ENCODE measurements around the gene IFITM2. TPM values are rescaled to one million over a fixed set of nuclear protein-coding genes. Genes with fewer than 3 reads are reported as not detected.
"Not testable (repeated sequence)": the region's sequence is repeated elsewhere in the genome, so short reads cannot be mapped to it uniquely, and the experiment has no call there.

IFITM2 gene
- total RNA-seq, 2 donors from 2014 or later = 262 to 367 TPM

DNA sequence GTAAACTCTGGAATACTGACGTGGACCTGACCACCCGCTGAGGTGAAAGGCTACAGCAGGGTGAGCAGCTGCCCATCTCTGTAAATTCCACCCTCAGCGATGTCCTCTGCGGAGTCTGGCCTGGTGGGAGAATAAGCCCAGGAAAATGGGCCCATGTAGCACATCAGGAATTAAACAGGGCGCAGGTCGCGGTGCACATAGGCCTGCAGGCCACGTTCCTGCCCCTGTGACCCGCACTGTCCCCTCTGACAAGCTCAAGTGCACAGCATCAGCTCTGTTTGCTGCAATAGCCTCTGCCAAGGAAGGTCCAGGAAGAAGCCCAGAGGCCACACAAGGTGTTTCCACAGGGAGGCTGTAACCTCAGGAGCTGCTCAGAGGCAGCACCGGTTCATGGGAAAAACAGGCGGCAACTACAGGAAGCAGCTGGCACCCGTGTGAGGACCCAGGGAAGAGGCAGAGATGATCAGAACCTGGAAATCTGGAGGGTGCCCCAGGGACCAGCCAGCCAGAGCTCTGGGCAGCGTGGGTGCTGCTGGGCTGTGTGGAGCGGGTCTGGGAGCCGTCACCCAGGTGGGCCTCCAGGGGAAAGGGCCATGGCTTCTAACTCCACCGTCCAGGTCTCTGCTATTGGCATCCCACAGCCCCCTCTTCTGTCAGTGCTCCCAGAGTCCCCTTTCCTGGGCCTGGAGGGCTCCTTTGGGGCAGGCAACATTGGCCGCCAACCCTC, 808 bp upstream of the IFITM2 start:
- Histone ChIP-seq H3K9ac (ENCODE audit: extremely low read depth, low read length, poor library complexity, severe bottlenecking) (no peak overlapping the region), H3K27me3 (ENCODE audit: control insufficient read depth, insufficient read depth, low read length, poor library complexity, severe bottlenecking) (no peaks in the 10 kb centered on the region), H3K27ac (ENCODE audit: low read depth, low read length) (no peak overlapping the region), H3K9me3 (ENCODE audit: control insufficient read depth, low read length) (no peaks in the 10 kb centered on the region), H3K36me3 (ENCODE audit: control insufficient read depth, insufficient read depth, low read length) (no peaks in the 10 kb centered on the region), H3K4me1 (ENCODE audit: control insufficient read depth, insufficient read depth, low read length) (peaks cover 2% of the 10 kb centered on the region), H3K4me3 (ENCODE audit: low read length) (no peak overlapping the region)
- no peaks in the 10 kb centered on the region for H3K9me3 Mint-ChIP-seq
- no peak for DNase-seq
- TF ChIP-seq, protein P1, sequence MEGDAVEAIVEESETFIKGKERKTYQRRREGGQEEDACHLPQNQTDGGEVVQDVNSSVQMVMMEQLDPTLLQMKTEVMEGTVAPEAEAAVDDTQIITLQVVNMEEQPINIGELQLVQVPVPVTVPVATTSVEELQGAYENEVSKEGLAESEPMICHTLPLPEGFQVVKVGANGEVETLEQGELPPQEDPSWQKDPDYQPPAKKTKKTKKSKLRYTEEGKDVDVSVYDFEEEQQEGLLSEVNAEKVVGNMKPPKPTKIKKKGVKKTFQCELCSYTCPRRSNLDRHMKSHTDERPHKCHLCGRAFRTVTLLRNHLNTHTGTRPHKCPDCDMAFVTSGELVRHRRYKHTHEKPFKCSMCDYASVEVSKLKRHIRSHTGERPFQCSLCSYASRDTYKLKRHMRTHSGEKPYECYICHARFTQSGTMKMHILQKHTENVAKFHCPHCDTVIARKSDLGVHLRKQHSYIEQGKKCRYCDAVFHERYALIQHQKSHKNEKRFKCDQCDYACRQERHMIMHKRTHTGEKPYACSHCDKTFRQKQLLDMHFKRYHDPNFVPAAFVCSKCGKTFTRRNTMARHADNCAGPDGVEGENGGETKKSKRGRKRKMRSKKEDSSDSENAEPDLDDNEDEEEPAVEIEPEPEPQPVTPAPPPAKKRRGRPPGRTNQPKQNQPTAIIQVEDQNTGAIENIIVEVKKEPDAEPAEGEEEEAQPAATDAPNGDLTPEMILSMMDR (conservative IDR thresholded peaks at IDR 0.05) = no peak
- H3K36me3 Mint-ChIP-seq (ENCODE audit: low read depth) = no peaks in the 10 kb centered on the region
- no peaks in the 10 kb centered on the region for H3K27me3 Mint-ChIP-seq (ENCODE audit: insufficient read depth)
- WGBS, 2 experiments (ENCODE audit: insufficient coverage in 1 of 2, insufficient read length in 1 of 2) = 95% methylated on average over 11 to 17 of the region's 17 CpGs
- H3K4me3 Mint-ChIP-seq = no peak overlapping the region
- H3K27ac Mint-ChIP-seq = peak overlapping the region; percentile 55
- peaks cover 37% of the 10 kb centered on the region for H3K4me1 Mint-ChIP-seq

DNA sequence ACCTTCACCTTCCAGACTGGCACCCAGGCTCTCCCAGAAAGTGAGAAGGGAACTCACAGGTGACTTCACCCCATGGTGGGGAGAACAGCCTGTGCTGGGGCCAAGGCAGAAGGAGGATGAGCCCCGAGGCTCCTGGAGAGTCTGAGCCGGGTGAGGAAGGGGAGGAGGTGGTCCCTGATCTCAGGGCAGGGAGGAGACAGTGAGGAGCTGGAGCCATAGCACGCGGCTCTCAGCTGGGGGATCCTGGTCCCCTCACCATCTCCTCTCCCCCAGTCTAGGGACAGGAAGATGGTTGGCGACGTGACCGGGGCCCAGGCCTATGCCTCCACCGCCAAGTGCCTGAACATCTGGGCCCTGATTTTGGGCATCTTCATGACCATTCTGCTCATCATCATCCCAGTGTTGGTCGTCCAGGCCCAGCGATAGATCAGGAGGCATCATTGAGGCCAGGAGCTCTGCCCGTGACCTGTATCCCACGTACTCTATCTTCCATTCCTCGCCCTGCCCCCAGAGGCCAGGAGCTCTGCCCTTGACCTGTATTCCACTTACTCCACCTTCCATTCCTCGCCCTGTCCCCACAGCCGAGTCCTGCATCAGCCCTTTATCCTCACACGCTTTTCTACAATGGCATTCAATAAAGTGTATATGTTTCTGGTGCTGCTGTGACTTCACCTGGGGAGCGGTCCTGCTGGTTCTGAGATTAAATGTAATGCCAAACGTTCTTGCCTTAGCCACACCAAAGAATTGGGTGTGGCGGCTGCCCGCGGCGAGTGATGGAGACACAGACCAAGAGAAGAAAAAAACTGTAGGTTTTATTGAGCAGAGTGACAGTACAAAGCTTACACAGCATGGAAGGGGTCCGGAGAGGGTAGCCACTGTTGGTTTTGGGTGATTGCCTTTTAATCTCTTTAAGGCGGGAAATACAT, 1.4 kb downstream of the IFITM2 start:
- Mint-ChIP-seq H3K4me3 (peak overlapping the region; percentile 69), H3K27ac (peak overlapping the region; percentile 1), H3K4me1 (peaks cover 53% of the 10 kb centered on the region)
- DNase-seq = peak; percentile 66
- WGBS, 2 experiments (ENCODE audit: insufficient coverage in 1 of 2, insufficient read length in 1 of 2) = 81 to 85% methylated on average over 12 to 23 of the region's 24 CpGs
- not testable (repeated sequence) for H3K27me3 Mint-ChIP-seq (ENCODE audit: insufficient read depth); H3K27ac ChIP-seq (ENCODE audit: low read depth, low read length); H3K9me3 Mint-ChIP-seq; H3K9me3 ChIP-seq (ENCODE audit: control insufficient read depth, low read length); H3K36me3 Mint-ChIP-seq (ENCODE audit: low read depth); H3K36me3 ChIP-seq (ENCODE audit: control insufficient read depth, insufficient read depth, low read length); H3K9ac ChIP-seq (ENCODE audit: extremely low read depth, low read length, poor library complexity, severe bottlenecking); H3K27me3 ChIP-seq (ENCODE audit: control insufficient read depth, insufficient read depth, low read length, poor library complexity, severe bottlenecking)
- Histone ChIP-seq H3K4me3 (ENCODE audit: low read length) (peak overlapping the region; percentile 70), H3K4me1 (ENCODE audit: control insufficient read depth, insufficient read depth, low read length) (peaks cover 13% of the 10 kb centered on the region)

DNA sequence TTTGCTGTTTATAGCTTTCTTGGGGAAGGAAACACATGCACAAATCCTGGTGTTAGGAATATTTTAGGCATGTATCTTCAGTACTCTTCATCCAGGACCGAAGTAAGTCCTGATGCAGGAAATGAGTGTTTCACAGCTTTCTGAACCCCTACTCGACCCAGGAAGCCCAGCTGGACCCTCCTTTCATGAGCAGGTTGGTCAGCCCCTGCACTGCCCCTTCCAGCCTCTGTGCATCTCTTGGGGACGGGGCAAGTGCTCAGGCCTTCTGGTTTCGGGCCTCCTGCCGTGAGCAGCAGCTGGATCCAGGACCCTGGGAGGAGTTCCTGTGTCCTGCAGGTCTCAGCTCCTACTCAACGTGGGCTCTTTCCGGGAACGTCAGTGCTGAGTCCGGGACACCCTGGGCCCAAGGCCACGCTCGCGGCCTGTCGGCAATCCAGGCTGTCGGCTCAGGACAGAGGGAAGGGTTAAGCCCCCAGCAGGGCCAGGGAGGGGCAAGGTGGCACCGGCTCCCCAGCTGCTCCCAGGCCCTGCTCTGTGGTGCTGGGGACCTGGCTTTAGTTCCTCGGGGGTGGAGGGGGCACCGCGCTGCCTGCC, 2.5 kb downstream of the IFITM2 start:
- not testable (repeated sequence) for H3K9me3 ChIP-seq (ENCODE audit: control insufficient read depth, low read length); H3K9ac ChIP-seq (ENCODE audit: extremely low read depth, low read length, poor library complexity, severe bottlenecking); H3K36me3 ChIP-seq (ENCODE audit: control insufficient read depth, insufficient read depth, low read length); H3K9me3 Mint-ChIP-seq; H3K27me3 Mint-ChIP-seq (ENCODE audit: insufficient read depth); H3K27me3 ChIP-seq (ENCODE audit: control insufficient read depth, insufficient read depth, low read length, poor library complexity, severe bottlenecking); H3K36me3 Mint-ChIP-seq (ENCODE audit: low read depth); H3K27ac ChIP-seq (ENCODE audit: low read depth, low read length)
- H3K4me3 ChIP-seq (ENCODE audit: low read length) = peak overlapping the region; percentile 70
- 40 to 53% methylated on average over 2 to 3 of the region's 18 CpGs for WGBS, 2 experiments (ENCODE audit: insufficient coverage in 1 of 2, insufficient read length in 1 of 2)
- H3K27ac Mint-ChIP-seq = peak overlapping the region; percentile 26
- peak; percentile 73 for DNase-seq
- H3K4me3 Mint-ChIP-seq = peak overlapping the region; percentile 69
- H3K4me1 Mint-ChIP-seq = peaks cover 52% of the 10 kb centered on the region
- peaks cover 13% of the 10 kb centered on the region for H3K4me1 ChIP-seq (ENCODE audit: control insufficient read depth, insufficient read depth, low read length)

DNA sequence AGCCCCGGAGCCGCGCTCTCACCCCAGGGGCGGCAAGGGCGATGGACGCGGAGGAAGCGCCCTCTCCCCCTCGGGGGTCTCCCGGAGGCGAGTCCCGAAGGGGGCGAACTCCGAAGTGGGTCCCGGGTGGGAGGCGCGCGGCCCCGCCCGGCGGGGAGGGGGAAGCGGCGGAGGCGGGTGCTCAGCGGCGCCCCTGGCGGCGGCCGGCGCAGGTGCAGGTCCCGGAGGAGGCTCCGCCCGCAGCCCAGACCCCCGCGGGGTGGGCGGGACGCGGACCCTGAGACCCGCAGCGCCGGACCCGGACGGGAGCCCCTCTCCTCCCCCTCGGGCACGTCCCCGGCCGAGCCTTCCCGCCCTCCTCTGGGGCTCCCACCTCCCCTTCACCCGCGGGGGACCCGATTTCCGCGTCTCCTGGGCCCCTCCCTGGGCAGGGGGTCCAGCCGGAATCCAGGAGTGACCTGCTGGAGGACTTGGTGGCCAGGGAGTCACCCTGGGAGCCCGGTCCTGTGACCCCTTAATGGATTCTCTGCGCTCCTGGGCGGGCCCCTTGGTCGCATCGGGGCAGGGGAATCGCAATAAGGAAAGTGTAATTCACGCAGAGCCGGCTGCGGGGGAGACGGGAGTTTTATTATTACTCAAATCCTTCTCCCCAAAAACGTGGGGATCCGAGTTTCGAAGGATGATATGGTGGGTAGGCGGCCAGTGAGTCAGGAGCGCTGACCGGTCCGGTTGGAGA, 3.6 kb downstream of the IFITM2 start:
- H3K36me3 ChIP-seq (ENCODE audit: control insufficient read depth, insufficient read depth, low read length) = peaks cover 11% of the 10 kb centered on the region
- Mint-ChIP-seq H3K4me1 (peaks cover 42% of the 10 kb centered on the region), H3K4me3 (peak overlapping the region; percentile 64), H3K27ac (peak overlapping the region; percentile 80)
- 12% methylated on average over 5 of the region's 71 CpGs; no CpG with 5 or more reads in 1 of the 2 experiments for WGBS, 2 experiments (ENCODE audit: insufficient coverage in 1 of 2, insufficient read length in 1 of 2)
- peaks cover 13% of the 10 kb centered on the region for H3K4me1 ChIP-seq (ENCODE audit: control insufficient read depth, insufficient read depth, low read length)
- not testable (repeated sequence) for H3K9ac ChIP-seq (ENCODE audit: extremely low read depth, low read length, poor library complexity, severe bottlenecking); H3K36me3 Mint-ChIP-seq (ENCODE audit: low read depth); H3K27me3 ChIP-seq (ENCODE audit: control insufficient read depth, insufficient read depth, low read length, poor library complexity, severe bottlenecking); H3K9me3 Mint-ChIP-seq; H3K27me3 Mint-ChIP-seq (ENCODE audit: insufficient read depth); DNase-seq; H3K9me3 ChIP-seq (ENCODE audit: control insufficient read depth, low read length); H3K27ac ChIP-seq (ENCODE audit: low read depth, low read length)
- peak overlapping the region; percentile 66 for H3K4me3 ChIP-seq (ENCODE audit: low read length)
